Stimulated activated CD4-positive, alpha-beta T cell treated with anti-CD3 and anti-CD28 coated beads, TNF-alpha, amount 100 ng/mL, for 4 hours (primary cell): ENCODE results near the gene DNER.
"Not testable (repeated sequence)": the region's sequence is repeated elsewhere in the genome, so short reads cannot be mapped to it uniquely, and the experiment has no call there.

Experiments
- DNase-seq, 3 experiments: peaks; one replicate each; pipeline ENCODE4 v3.0.0-alpha.2; 2020; ENCODE audit warnings: low read depth in 3 of 3

Gene DNER

DNA sequence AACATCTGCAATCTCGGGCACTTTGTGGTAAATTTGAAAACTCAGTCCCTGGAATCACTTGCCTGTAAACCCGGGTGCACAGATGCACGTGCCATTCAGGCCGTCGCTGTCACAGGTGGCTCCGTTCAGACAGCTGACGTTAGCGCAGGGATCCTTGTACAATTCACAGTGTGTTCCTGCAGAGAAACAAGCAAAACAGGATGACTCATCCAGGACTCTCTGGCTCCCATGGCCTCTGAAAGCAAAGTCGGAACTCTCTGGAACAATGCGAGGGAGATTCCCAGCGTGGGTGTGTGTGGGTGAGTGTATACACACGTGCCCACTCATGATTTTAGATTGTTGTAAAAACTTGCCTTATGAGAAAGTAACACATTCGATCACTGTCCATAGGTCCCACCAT lies 307.2 kb downstream of the DNER start:
- no peak for DNase-seq

DNA sequence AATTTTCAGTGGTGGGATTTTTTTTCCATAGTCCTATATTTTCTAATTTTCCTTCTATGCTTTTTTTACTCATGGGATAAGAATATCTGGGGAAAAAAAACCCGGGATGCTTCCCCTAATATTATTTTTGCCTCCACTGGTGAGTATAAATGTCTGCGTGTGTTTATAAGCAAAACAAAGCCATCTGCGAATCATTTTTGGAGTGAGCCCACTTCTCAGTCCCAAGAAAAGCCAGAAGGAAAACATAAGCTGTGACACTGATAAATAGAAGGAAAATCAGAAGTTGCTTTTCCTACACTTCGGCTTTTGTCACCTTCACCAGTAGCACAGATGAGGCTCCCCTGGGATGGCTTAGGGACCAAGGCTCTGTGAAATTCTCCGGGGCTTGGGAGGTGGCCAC lies 308.6 kb downstream of the DNER start:
- no peak for DNase-seq

GRCh38 chr2:229403296-229403695 lies 311.1 kb downstream of the DNER start:
- DNase-seq, result no peak

GRCh38 chr2:229401171-229401865 lies 313.0 kb downstream of the DNER start:
- DNase-seq, result no peak

DNA sequence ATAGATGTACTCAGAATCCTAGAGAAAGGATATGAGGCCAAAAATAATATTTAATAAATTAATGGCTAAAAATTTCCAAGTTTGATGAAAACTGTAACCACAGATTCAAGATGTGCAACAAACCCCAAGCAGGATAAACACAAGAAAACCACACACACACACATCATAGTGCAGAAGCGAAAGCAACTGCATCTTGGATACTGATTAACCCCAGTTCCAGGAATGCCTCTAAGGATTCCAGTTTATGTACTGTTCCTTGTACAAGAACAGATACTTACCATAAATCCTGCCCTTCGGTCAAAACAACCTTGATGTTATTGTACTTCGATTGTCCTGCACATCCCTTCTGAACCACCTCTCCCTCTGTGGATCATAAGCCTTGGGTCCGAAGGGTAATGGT lies 320.4 kb downstream of the DNER start:
- DNase-seq, result no peak

GRCh38 chr2:229392196-229392595 lies 322.2 kb downstream of the DNER start:
- no peak for DNase-seq

DNA sequence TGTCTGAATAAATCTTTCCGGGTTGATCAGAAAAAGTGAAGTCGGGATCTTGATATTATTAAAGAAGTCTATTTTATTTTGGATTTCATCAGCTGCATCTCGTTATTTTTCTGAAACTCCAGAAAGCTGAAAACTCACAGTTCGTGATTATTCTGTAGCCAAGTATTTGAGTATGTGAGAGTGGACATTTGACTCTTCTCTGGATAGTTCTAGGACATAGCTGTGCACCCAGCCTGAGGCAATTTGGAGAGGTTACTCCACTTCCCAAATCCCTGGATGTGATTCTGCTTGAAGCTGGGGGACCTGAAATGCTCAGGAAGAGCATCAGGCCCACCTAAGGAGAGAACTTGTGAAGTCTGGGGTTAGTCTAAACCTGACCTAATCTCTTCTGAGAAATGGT lies 325.6 kb downstream of the DNER start:
- DNase-seq, result no peak

DNA sequence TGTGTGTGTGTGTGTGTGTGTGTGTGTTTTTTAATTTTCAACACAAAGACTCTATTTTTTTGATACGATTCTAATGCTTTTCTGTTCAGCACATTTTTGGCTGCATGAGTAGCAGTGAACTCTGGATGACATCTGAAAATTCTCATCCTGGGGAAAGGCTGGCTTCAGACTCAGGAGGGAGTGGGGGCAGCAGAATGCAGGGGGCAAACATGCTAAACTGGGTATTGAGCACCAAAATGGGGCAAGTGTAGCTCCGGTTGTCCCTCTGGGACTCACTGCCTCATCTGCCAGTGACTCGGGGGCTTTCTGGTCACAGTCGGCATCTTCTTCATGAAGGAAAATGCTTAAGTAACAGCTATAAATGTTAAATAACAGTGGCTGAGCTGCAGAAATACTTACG lies 326.5 kb downstream of the DNER start:
- DNase-seq, result no peak

DNA sequence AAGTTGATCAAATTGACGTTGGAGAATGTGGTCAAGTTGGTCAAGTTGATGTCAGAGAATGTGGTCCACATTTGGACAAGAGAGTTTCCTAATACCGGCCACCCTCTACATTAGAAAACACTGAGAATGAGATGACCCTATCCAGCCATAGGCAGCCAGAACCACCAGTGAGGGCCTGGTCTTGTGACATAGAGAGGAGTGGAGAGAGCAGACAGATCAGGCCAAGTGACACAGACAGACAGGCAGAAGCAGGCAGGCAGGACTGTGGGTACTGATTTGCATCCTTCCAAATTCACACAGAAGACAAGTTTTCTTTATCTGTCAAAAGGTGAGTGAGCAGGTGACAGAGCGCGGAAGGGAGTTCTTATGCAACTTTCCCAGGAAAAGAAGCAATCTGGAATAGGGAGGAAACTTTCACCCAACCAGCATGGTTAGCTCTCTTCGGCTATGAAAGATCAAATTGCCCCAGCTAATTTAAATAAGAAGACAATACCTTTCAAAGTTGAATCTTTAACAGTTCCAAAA lies 334.2 kb downstream of the DNER start:
- DNase-seq, result no peak

GRCh38 chr2:229378386-229378785 lies 336.0 kb downstream of the DNER start:
- DNase-seq, result no peak

DNA sequence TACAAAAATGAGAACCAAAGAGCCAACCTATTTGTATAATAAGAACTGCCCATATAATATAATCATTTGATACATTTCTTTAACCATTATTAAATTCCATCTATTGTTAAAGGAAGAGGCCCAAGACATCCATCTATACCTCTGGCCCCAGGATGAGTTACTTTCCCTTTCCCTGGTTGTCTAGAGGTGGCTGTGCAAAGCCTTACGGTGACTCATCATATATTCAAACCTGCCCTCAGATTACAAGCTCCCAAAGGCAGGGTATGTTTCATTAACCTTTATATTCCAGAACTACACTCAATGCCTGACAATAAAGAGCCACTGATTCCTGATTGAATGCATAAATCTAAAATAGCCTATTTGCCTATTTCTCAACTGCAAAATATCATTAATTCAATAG lies 337.5 kb downstream of the DNER start:
- no peak for DNase-seq

DNA sequence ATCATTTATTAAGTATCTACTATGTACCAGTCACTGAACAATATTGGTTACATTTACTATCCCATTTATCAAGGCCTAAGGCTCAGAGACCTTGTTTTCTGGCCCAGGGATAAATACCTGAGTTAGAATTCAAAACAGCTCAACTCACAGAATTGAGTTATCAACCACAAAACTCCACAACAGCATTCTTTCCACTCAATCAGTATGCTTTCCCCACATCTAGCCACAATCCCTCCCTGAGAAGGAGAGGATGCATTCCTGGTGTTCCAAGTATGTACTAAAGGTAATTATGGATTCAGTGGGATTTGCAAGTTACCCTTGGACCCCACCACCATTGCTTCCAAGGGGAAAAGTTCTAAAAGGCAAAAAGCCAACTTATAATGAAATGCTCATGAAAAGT lies 339.1 kb downstream of the DNER start:
- no peak for DNase-seq

- DNase-seq, result not testable (repeated sequence)
Observed at GRCh38 chr2:229373311-229373710, 341.0 kb downstream of the DNER start.

DNA sequence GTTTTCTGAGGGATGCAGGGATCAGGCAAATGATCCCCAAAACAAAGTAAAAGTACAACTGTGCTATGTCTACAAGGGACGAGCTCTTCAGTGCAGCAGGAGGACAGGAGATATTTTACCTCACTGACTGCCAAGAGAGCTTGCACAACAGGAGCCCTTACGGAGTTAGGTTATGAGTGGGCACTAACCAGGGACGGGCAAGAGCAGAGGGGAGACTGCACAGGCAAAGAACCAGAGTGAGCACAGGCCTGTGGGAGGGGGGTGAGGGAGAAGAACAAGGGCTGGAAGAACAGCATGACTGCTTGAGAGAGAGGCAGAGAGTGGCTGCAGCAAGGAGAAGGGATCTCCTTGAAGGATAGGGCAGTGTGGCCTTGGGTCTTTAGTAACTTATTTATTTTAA lies 342.1 kb downstream of the DNER start:
- no peak for DNase-seq

DNA sequence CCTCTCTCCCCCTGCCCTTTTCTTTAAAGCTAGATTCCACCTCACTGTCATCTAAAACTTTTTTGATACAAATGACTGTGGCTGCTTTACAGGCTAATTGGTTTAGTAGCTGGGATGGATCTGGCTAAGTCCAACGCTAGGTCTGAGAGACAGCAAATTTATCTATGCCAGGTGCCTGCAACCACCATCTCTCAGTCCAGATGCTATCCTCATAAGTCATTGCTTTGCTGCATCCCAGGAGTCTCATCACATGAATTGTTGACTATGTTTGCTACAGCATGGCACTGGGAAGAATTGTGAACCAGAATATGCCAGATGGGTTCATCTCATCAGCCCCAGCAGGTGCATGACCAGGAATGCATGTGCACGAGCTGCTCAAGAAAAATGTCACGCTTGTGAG lies 343.3 kb downstream of the DNER start:
- DNase-seq, result no peak

GRCh38 chr2:229370509-229370908 lies 343.8 kb downstream of the DNER start:
- DNase-seq, result no peak

DNA sequence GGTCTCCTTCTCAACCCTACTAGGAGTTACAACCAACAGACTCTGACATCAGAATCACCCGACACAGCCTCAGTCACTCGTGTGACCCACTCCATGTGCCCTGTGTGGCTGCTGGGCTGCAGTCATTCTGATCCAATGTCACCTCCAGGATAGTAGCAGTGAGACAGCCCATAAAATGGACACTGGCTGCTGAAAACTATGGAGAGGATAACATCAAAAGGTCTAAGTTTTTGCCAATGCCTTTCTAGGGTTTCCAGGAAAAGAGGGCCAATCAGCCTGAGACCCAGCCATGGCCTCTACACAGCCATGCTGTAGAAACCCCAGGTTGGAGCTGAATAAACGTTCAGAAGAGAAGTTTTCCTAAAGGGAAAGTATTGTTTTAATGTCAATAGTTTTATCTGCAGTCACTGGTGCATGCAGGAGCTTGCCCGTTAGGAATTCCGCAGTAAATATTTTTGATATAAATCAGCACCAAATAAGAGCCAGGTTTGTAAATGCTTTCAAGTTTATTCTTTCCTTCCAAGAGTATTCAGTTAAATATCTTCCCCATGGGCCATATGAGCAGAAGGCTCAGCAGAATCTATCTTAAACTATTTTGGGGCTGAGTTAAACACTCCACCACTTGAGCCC lies 351.1 kb downstream of the DNER start:
- no peak for DNase-seq

- no peak for DNase-seq
Observed at GRCh38 chr2:229350883-229351282, 363.5 kb downstream of the DNER start.

GRCh38 chr2:229350117-229350805 lies 364.1 kb downstream of the DNER start:
- DNase-seq, result no peak

DNA sequence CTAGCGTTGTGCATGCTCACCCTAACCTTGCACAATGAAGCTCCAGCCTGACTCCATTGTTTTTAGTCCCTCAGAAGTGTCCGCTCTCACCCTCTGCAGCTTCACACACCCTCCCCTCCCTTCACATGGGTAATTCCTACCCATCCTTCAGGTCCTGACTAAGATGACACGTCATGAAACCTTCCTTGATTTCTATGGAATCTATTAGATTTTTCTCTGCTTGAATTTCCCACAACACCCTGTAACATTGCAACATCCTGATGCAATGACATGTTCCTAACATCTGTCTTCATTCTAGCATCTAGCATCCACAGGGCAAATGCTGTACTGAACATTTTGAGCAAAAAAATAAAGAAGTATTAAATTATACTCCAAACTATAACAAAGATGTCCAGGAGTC lies 366.2 kb downstream of the DNER start:
- no peak for DNase-seq

DNA sequence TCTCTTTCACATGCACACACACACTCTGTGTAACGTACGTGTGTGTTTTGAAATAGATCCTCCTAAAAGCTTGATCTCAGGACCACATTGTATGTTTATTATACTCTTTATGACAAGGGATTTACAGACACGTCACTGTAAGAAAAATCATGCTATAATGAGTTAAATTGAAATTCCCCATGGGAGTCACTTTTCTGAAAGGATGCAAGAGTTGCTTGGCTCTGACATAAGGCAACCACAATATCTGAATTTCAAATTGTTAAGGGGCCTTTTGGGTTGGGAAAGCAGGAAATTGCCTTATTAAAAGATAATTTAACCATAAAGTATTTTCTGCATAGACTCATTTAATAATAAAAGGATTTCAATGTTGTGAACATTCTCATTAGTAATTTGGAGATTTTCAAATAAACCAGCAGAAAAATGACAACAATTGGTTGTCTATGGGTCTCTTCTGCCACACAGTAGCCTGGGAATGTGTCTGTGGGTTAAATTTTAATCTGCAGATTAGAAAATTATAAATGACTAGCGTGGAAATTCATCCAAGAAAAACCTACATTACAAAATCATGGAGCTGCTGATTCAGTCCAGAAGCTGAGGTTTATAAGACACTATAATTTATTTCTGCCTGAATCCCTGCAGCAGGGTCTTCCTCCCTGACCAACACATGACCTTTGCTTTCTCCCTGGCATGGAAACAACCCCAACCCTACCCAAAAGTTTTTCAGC lies 367.4 kb downstream of the DNER start:
- DNase-seq, result no peak

DNA sequence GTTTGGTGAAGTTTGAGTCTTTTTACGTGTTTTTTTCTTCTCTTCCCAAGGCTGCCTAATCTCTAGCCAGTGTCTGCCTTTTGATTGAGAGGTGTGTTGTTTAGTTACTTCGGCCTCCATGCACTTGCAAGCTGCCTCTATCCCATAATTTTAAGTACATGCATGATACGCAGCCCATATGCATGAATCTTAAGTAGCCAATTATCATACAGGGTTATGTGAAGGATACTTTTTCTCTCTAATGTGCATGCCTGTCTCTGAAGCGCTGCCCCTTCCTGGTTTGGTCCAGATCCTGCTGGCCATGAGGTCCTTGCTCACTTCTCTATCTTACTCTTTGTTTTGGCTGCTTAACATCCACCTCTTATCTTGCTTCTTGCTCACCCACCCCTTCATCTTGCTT lies 369.4 kb downstream of the DNER start:
- DNase-seq, result no peak
